ENCODE results near the gene SPINK1.
A peak's percentile ranks its signal among the peaks of the same experiment; 100 is the strongest.

GRCh38 chr5:147782110-147783028 lies 49.1 kb downstream of the SPINK1 start, which contains the start of gene JAKMIP2:
- TF ChIP-seq GATA3 (IDR thresholded peaks at IDR 0.05; ENCODE audit: low read depth, low read length): peak; percentile 64
- peak; percentile 80 for TF ChIP-seq GATA2 (IDR thresholded peaks at IDR 0.05; ENCODE audit: low read depth, low read length)

All from SH-SY5Y (cell line).